H1 (cell line): ENCODE data around the gene C21orf58. TPM values are rescaled to one million over a fixed set of nuclear protein-coding genes. Genes with fewer than 3 reads are reported as not detected.

Experiments
- CTCF ChIA-PET: fragments of 300-600 bp; sonication (Branson Sonifier 250); formaldehyde crosslinking; loops from one replicate; lab custom pipeline; 2021; ENCODE audit not compliant: partially characterized antibody; lab: Charles Lee
- POLR2A ChIA-PET: fragments of 300-600 bp; sonication (Branson Sonifier 250); formaldehyde crosslinking; loops from one replicate; lab custom pipeline; 2021; ENCODE audit warnings: inconsistent platforms; ENCODE audit not compliant: partially characterized antibody; lab: Charles Lee
- DNase-seq, 2 experiments: peaks; one replicate each; pipeline versions ENCODE4 v3.0.0 to v3.0.0-alpha.2; 2010 to 2022; ENCODE audit warnings: low spot score in 2 of 2, low read depth in 1 of 2, mixed read lengths in 1 of 2
- FAIRE-seq: peaks from 2 replicates; lab custom pipeline; 2011; peaks lifted over from hg19 to GRCh38; lab: Jason Lieb, UNC
- H2AFZ ChIP-seq: 2 replicates; pipeline ENCODE4 v1.8.1; 2012; ENCODE audit warnings: low read length, inconsistent platforms
- H2AK5ac ChIP-seq: 2 replicates; pipeline ENCODE4 v1.6.1; 2013; ENCODE audit warnings: low read depth, low read length
- H2BK120ac ChIP-seq: replicated peaks from 2 replicates; pipeline ENCODE3; 2013; ENCODE audit warnings: low read depth, low read length, inconsistent platforms
- H2BK12ac ChIP-seq: 2 replicates; pipeline ENCODE4 v1.6.1; 2013; ENCODE audit warnings: low read depth, low read length
- H2BK15ac ChIP-seq: 2 replicates; pipeline ENCODE4 v1.6.1; 2013; ENCODE audit warnings: low read length
- H2BK20ac ChIP-seq: 2 replicates; pipeline ENCODE4 v1.6.1; 2013; ENCODE audit warnings: low read length
- H2BK5ac ChIP-seq: 2 replicates; pipeline ENCODE4 v1.6.1; 2013; ENCODE audit warnings: low read depth, low read length
- H3K14ac ChIP-seq: 2 replicates; pipeline ENCODE4 v1.6.1; 2013; ENCODE audit warnings: inconsistent platforms; ENCODE audit not compliant: insufficient read length
- H3K18ac ChIP-seq: 2 replicates; pipeline ENCODE4 v1.6.1; 2013; ENCODE audit warnings: low read length; ENCODE audit errors: extremely low read depth
- H3K23ac ChIP-seq: 2 replicates; pipeline ENCODE4 v1.6.1; 2013; ENCODE audit warnings: inconsistent platforms; ENCODE audit not compliant: insufficient read length
- H3K23me2 ChIP-seq: 2 replicates; pipeline ENCODE4 v1.6.1; 2013; ENCODE audit warnings: low read depth, low read length
- H3K27ac ChIP-seq: 2 replicates; pipeline ENCODE4 v1.6.1; 2011; ENCODE audit warnings: low read depth, low read length, inconsistent platforms
- H3K27me3 ChIP-seq, 4 experiments: replicated peaks in 1 of 4; 1 replicate in 1 of 4; 2 replicates in 3 of 4; pipeline versions ENCODE4 v1.6.1 to v1.8.1; 2011 to 2013; ENCODE audit warnings: low read length in 3 of 4, mild to moderate bottlenecking in 3 of 4, inconsistent platforms in 2 of 4, mixed read lengths in 2 of 4, moderate library complexity in 1 of 4; ENCODE audit not compliant: control insufficient read depth in 3 of 4, insufficient read depth in 3 of 4; ENCODE audit errors: extremely low read depth in 1 of 4
- H3K36me3 ChIP-seq, 4 experiments: 2 replicates each; pipeline versions ENCODE4 v1.6.1 to v1.8.1; 2011 to 2013; ENCODE audit warnings: mild to moderate bottlenecking in 4 of 4, low read length in 3 of 4, moderate library complexity in 2 of 4, control low read depth in 1 of 4, inconsistent platforms in 1 of 4; ENCODE audit not compliant: insufficient read depth in 4 of 4, control insufficient read depth in 2 of 4
- H3K4ac ChIP-seq: replicated peaks from 2 replicates; pipeline ENCODE3; 2013; ENCODE audit warnings: low read length, low read depth, mixed read lengths, inconsistent platforms; ENCODE audit not compliant: insufficient read length
- H3K4me1 ChIP-seq, 4 experiments: replicated peaks in 1 of 4; 1 replicate in 1 of 4; 2 replicates in 3 of 4; pipeline versions ENCODE4 v1.6.1 to v1.8.1; 2011 to 2013; ENCODE audit warnings: low read length in 3 of 4, inconsistent platforms in 2 of 4, mixed read lengths in 1 of 4; ENCODE audit not compliant: insufficient read depth in 4 of 4, control insufficient read depth in 3 of 4
- H3K4me2 ChIP-seq, 2 experiments: 2 replicates each; pipeline versions ENCODE4 v1.6.1 to v1.8.1; 2011 to 2013; ENCODE audit warnings: low read depth in 2 of 2, low read length in 2 of 2, control low read depth in 1 of 2, inconsistent platforms in 1 of 2, mild to moderate bottlenecking in 1 of 2; ENCODE audit not compliant: insufficient read depth in 1 of 2
- H3K4me3 ChIP-seq, 4 experiments: fragments of 200-600, 300-600 bp in 1 of 4; sonication (generic), shearing (Covaris generic), sonication (Bioruptor Twin) in 1 of 4; 2 replicates each; pipeline versions ENCODE4 v1.5.1 to v1.8.1; 2011 to 2016; ENCODE audit warnings: low read length in 4 of 4, low read depth in 3 of 4, control low read depth in 2 of 4, inconsistent platforms in 2 of 4, mild to moderate bottlenecking in 2 of 4, mixed read lengths in 1 of 4, moderate library complexity in 1 of 4; ENCODE audit not compliant: insufficient read depth in 2 of 4; ENCODE audit errors: extremely low read depth in 1 of 4
- H3K56ac ChIP-seq: replicated peaks from 2 replicates; pipeline ENCODE3; 2013; ENCODE audit warnings: low read depth, mild to moderate bottlenecking, mixed read lengths, low read length, inconsistent platforms; ENCODE audit not compliant: insufficient read length
- H3K79me1 ChIP-seq: 2 replicates; pipeline ENCODE4 v1.6.1; 2013; ENCODE audit warnings: low read depth, low read length, control low read depth
- H3K79me2 ChIP-seq, 2 experiments: 2 replicates each; pipeline versions ENCODE4 v1.6.1 to v1.8.1; 2012 to 2013; ENCODE audit warnings: low read length in 2 of 2, mild to moderate bottlenecking in 2 of 2, inconsistent platforms in 1 of 2; ENCODE audit not compliant: insufficient read depth in 2 of 2, control insufficient read depth in 1 of 2
- H3K9ac ChIP-seq, 4 experiments: replicated peaks in 1 of 4; 1 replicate in 1 of 4; 2 replicates in 3 of 4; pipeline versions ENCODE4 v1.6.1 to v1.8.1; 2011 to 2013; ENCODE audit warnings: low read depth in 3 of 4, low read length in 3 of 4, control low read depth in 2 of 4, mild to moderate bottlenecking in 2 of 4, moderate library complexity in 2 of 4, inconsistent platforms in 1 of 4; ENCODE audit errors: extremely low read depth in 1 of 4
- H3K9me3 ChIP-seq, 2 experiments: 2 replicates each; pipeline versions ENCODE4 v1.6.1 to v1.8.1; 2012 to 2013; ENCODE audit warnings: mild to moderate bottlenecking in 2 of 2, moderate library complexity in 2 of 2, control low read depth in 1 of 2, inconsistent platforms in 1 of 2, low read depth in 1 of 2, low read length in 1 of 2, mixed read lengths in 1 of 2; ENCODE audit not compliant: insufficient read depth in 2 of 2
- H4K20me1 ChIP-seq, 2 experiments: replicated peaks in 1 of 2; 2 replicates each; pipeline versions ENCODE3 to v1.8.1; 2011 to 2013; ENCODE audit warnings: inconsistent platforms in 2 of 2, low read length in 2 of 2, mild to moderate bottlenecking in 1 of 2; ENCODE audit not compliant: insufficient read depth in 2 of 2, control insufficient read depth in 1 of 2
- H4K5ac ChIP-seq: 2 replicates; pipeline ENCODE4 v1.6.1; 2013; ENCODE audit warnings: low read length, low read depth, mixed read lengths, inconsistent platforms; ENCODE audit not compliant: insufficient read length
- H4K8ac ChIP-seq: 2 replicates; pipeline ENCODE4 v1.8.0; 2013; ENCODE audit warnings: mild to moderate bottlenecking, moderate library complexity, low read length, inconsistent platforms; ENCODE audit not compliant: insufficient read depth; ENCODE audit errors: extremely low read depth
- H4K91ac ChIP-seq: replicated peaks from 2 replicates; pipeline ENCODE3; 2013; ENCODE audit warnings: low read length, mixed read lengths, inconsistent platforms; ENCODE audit not compliant: insufficient read length
- CBX5 ChIP-seq: fragments of 300-800, 300-1000 bp; sonication (generic); IDR thresholded peaks from 2 replicates; pipeline ENCODE4 v1.7.1; 2016; ENCODE audit warnings: antibody characterized with exemption, low read length, low read depth
- CHD2 ChIP-seq: IDR thresholded peaks from 2 replicates; pipeline ENCODE4 v1.6.1; 2012; ENCODE audit warnings: low read length, improper control_type of control experiment
- RFX5 ChIP-seq: IDR thresholded peaks from 2 replicates; pipeline ENCODE4 v1.6.1; 2011; ENCODE audit warnings: low read depth, low read length, improper control_type of control experiment, borderline replicate concordance
- SP1 ChIP-seq: IDR thresholded peaks from 2 replicates; pipeline ENCODE4 v1.6.1; 2011; ENCODE audit warnings: low read depth, low read length
- TEAD4 ChIP-seq: IDR thresholded peaks from 2 replicates; pipeline ENCODE4 v1.6.1; 2012; ENCODE audit warnings: low read depth, low read length, inconsistent platforms, mixed read lengths
- WGBS, 2 experiments: shearing (Covaris generic) in 1 of 2; methylation state at CpG; one replicate each; pipeline versions ENCODE4 v1.1.6 to v1.1.7; 2013 to 2015; ENCODE audit warnings: low lambda C conversion rate in 2 of 2, mixed read lengths in 2 of 2, inconsistent platforms in 1 of 2, low coverage in 1 of 2, missing lambda C conversion rate in 1 of 2; ENCODE audit not compliant: insufficient replicate concordance in 2 of 2, insufficient coverage in 1 of 2, insufficient read length in 1 of 2; ENCODE audit errors: extremely low coverage in 1 of 2, missing lambda C conversion rate in 1 of 2; 5-methylcytosine and 5-hydroxymethylcytosine counted together
- polyA plus RNA-seq, 7 experiments: library from polyadenylated mRNA; depleted of rRNA in 3 of 7; stranded (reverse) in 5 of 7; unstranded in 2 of 7; fragments of >200 nt in 5 of 7; fragments of 200-250 nt in 2 of 7; gene quantifications; 1 replicate in 5 of 7; 2 replicates in 1 of 7; 4 replicates in 1 of 7; pipeline versions ENCODE4 v1.2.1 to v1.2.3, GENCODE V29; 2011 to 2013; ENCODE audit warnings: missing spikeins in 2 of 7, mixed read lengths in 2 of 7
- total RNA-seq: library from RNA; stranded (reverse); fragmentation: NEBNext Ultra II Directional; extraction: Animal tissue kit (Norgen Biotek cat#: 25700); gene quantifications from 2 replicates; pipeline ENCODE4 v1.2.1, GENCODE V29; 2021

The C21orf58 gene
- total and polyA plus RNA-seq, 2 of the 8 experiments (the other 6 are each of a cell fraction or from before 2014, with no cell fraction given), result 13.8 to 26.1 TPM

DNA sequence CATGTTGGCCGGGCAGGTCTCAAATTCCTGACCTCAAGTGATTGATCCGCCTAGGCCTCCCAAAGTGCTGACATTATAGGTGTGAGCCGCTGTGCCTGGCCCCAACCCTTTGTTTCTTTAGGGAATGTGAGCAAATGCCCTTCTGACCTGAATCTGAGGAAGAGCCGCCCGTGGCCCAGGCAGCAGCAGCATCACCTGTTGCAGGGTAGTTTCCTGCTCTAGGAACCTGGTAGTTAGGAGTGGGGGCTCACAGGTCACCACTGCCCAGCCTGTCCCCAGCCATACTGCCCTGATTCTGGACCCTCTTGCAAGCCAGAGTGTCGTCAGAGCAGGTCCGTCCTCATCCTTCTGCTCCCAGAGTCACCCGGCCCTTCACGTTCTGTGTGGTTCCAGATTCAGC is 24.5 kb downstream of the C21orf58 start:
- H3K9me3 ChIP-seq, result no peaks in the 10 kb centered on the region
- peaks cover 2 to 12% (median 8%) of the 10 kb centered on the region in 4 experiments; a peak in 6 of 7 replicates for H3K4me1 ChIP-seq
- no peak overlapping the region for H3K56ac ChIP-seq
- H3K23me2 ChIP-seq, result peaks cover 3% of the 10 kb centered on the region; the same call in 1 of the 2 replicates
- no peak overlapping the region for H2BK120ac ChIP-seq
- ChIA-PET POLR2A (interaction anchor here (0.6 to 5.0 kb wide), 5 partner anchors 9 to 33 kb away, joined by 3 to 24 read pairs (median 6); no protein-coding TSS in a partner anchor), CTCF (interaction anchor here (1.0 to 1.2 kb wide), 2 partner anchors 15 to 26 kb away, joined by 3 to 4 read pairs; a partner anchor contains a TSS)
- no peak overlapping the region for H2BK15ac ChIP-seq
- 83% methylated on average over 9 of the region's 9 CpGs; no CpG with 5 or more reads in 1 of the 2 experiments for WGBS, 2 experiments
- no peak overlapping the region for H3K18ac ChIP-seq
- H3K4me2 ChIP-seq, result no peak overlapping the region
- H3K23ac ChIP-seq, result no peak overlapping the region
- H3K79me2 ChIP-seq, result no peaks in the 10 kb centered on the region
- DNase-seq (no peak), FAIRE-seq (no peak)
- H4K91ac ChIP-seq, result no peak overlapping the region
- no peak overlapping the region for H3K4ac ChIP-seq
- H2BK20ac ChIP-seq, result no peak overlapping the region
- H2AK5ac ChIP-seq, result no peak overlapping the region
- H3K14ac ChIP-seq, result no peak overlapping the region
- no peak overlapping the region for H4K8ac ChIP-seq
- peaks cover 0 to 2% of the 10 kb centered on the region in 2 experiments for H4K20me1 ChIP-seq
- peaks cover 0 to 3% (median 0%) of the 10 kb centered on the region in 4 experiments; a peak in 1 of 7 replicates for H3K27me3 ChIP-seq
- H2AFZ ChIP-seq, result no peak overlapping the region
- no peaks in the 10 kb centered on the region for H3K79me1 ChIP-seq
- no peak overlapping the region for H3K27ac ChIP-seq
- no peak overlapping the region for H3K9ac ChIP-seq
- no peak overlapping the region for H3K4me3 ChIP-seq
- no peak overlapping the region for H2BK12ac ChIP-seq
- H3K36me3 ChIP-seq, result peaks cover 0 to 23% (median 11%) of the 10 kb centered on the region in 4 experiments; a peak in 6 of 8 replicates
- no peak overlapping the region for H4K5ac ChIP-seq
- TF ChIP-seq SP1 (no peak), TEAD4 (no peak), CBX5 (no peak), RFX5 (peak; percentile 46; the same call in 1 of the 2 replicates), CHD2 (no peak)
- no peak overlapping the region for H2BK5ac ChIP-seq
